Endothelial cell of umbilical vein (primary cell): ENCODE results near the gene LHX4. TPM values are rescaled to one million over a fixed set of nuclear protein-coding genes. Genes with fewer than 3 reads are reported as not detected.

Experiments
- BruUV-seq: library from RNA; stranded (reverse); fragments of 400-500 nt; replicated peaks from 2 replicates; lab custom pipeline; 2021; lab: Mats Ljungman, UMichigan
- CTCF ChIA-PET: fragments of 300-600, 350-600 bp; sonication (Branson Sonifier 250); formaldehyde crosslinking; loops from one replicate; lab custom pipeline; 2021; ENCODE audit warnings: antibody characterized with exemption, inconsistent platforms; lab: Charles Lee
- POLR2A ChIA-PET: fragments of 300-600, 350-600 bp; sonication (Branson Sonifier 250); formaldehyde crosslinking; loops from one replicate; lab custom pipeline; 2021; ENCODE audit warnings: antibody characterized with exemption, inconsistent platforms; lab: Charles Lee
- DNase-seq: peaks from one replicate; pipeline ENCODE4 v3.0.0-alpha.2; 2011; ENCODE audit warnings: low read depth, low spot score
- FAIRE-seq: peaks from 2 replicates; lab custom pipeline; 2011; peaks lifted over from hg19 to GRCh38; lab: Jason Lieb, UNC
- H2AFZ ChIP-seq: 2 replicates; pipeline ENCODE4 v1.6.0; 2012; ENCODE audit warnings: low read depth, low read length, control low read depth, inconsistent platforms
- H3K27ac ChIP-seq: 2 replicates; pipeline ENCODE4 v1.5.1; 2011; ENCODE audit warnings: low read depth, mild to moderate bottlenecking, control low read depth, low read length, moderate library complexity; ENCODE audit not compliant: insufficient read depth
- H3K27me3 ChIP-seq, 2 experiments: 2 replicates each; pipeline versions ENCODE4 v1.6.0 to v1.6.1; 2011; ENCODE audit warnings: low read length in 2 of 2, mixed read lengths in 1 of 2; ENCODE audit not compliant: control insufficient read depth in 2 of 2, insufficient read depth in 2 of 2
- H3K36me3 ChIP-seq, 2 experiments: 2 replicates in 1 of 2; 3 replicates in 1 of 2; pipeline ENCODE4 v1.5.1; 2011; ENCODE audit warnings: low read length in 2 of 2, mild to moderate bottlenecking in 1 of 2, moderate library complexity in 1 of 2; ENCODE audit not compliant: control insufficient read depth in 2 of 2, insufficient read depth in 2 of 2; ENCODE audit errors: extremely low read depth in 1 of 2
- H3K4me1 ChIP-seq: 3 replicates; pipeline ENCODE4 v1.5.1; 2011; ENCODE audit warnings: mild to moderate bottlenecking, low read length; ENCODE audit not compliant: control insufficient read depth, insufficient read depth; ENCODE audit errors: extremely low read depth
- H3K4me2 ChIP-seq: 2 replicates; pipeline ENCODE4 v1.6.1; 2011; ENCODE audit warnings: low read length, control low read depth, mixed read lengths; ENCODE audit not compliant: insufficient read depth
- H3K4me3 ChIP-seq, 3 experiments: fragments of 200-600 bp in 1 of 3; sonication (generic), shearing (Covaris generic) in 1 of 3; replicated peaks in 1 of 3; 2 replicates each; pipeline ENCODE4 v1.5.1; 2011 to 2016; ENCODE audit warnings: control low read depth in 3 of 3, low read length in 3 of 3, mild to moderate bottlenecking in 2 of 3, inconsistent platforms in 1 of 3, low read depth in 1 of 3, moderate library complexity in 1 of 3; ENCODE audit not compliant: insufficient read depth in 1 of 3
- H3K79me2 ChIP-seq: 2 replicates; pipeline ENCODE4 v1.6.0; 2012; ENCODE audit warnings: low read length, inconsistent platforms; ENCODE audit not compliant: control insufficient read depth, insufficient read depth
- H3K9ac ChIP-seq: replicated peaks from 2 replicates; pipeline ENCODE3; 2011; ENCODE audit warnings: low read length, control low read depth; ENCODE audit not compliant: insufficient read depth; ENCODE audit errors: extremely low read depth
- H3K9me1 ChIP-seq: replicated peaks from 3 replicates; pipeline ENCODE4 v1.6.0; 2011; ENCODE audit warnings: mild to moderate bottlenecking, low read length; ENCODE audit not compliant: control insufficient read depth, insufficient read depth; ENCODE audit errors: extremely low read depth
- H3K9me3 ChIP-seq: replicated peaks from 2 replicates; pipeline ENCODE4 v1.5.1; 2012; ENCODE audit warnings: low read length, inconsistent platforms; ENCODE audit not compliant: control insufficient read depth, insufficient read depth
- H4K20me1 ChIP-seq: replicated peaks from 2 replicates; pipeline ENCODE3; 2011; ENCODE audit warnings: mild to moderate bottlenecking, low read length; ENCODE audit not compliant: control insufficient read depth, insufficient read depth; ENCODE audit errors: extremely low read depth
- EZH2 ChIP-seq: IDR thresholded peaks from 2 replicates; pipeline ENCODE4 v1.6.1; 2012; ENCODE audit warnings: borderline replicate concordance, low read depth, mild to moderate bottlenecking, moderate library complexity, low read length, inconsistent platforms; ENCODE audit not compliant: severe bottlenecking
- FOS ChIP-seq: IDR thresholded peaks from 2 replicates; pipeline ENCODE4 v1.6.1; 2011; ENCODE audit warnings: mild to moderate bottlenecking, low read length, moderate library complexity, borderline replicate concordance; ENCODE audit not compliant: insufficient read depth
- GATA2 ChIP-seq: IDR thresholded peaks from 2 replicates; pipeline ENCODE4 v1.7.0; 2011; ENCODE audit warnings: low read depth, mild to moderate bottlenecking, moderate library complexity, mixed read lengths, low read length; ENCODE audit not compliant: insufficient read length, insufficient read depth
- JUN ChIP-seq: IDR thresholded peaks from 2 replicates; pipeline ENCODE4 v1.6.1; 2011; ENCODE audit warnings: borderline replicate concordance, low read depth; ENCODE audit not compliant: insufficient read length, insufficient read depth
- MYC ChIP-seq: IDR thresholded peaks from one replicate; pipeline ENCODE4 v1.6.1; 2011; ENCODE audit warnings: mild to moderate bottlenecking, low read depth, low read length
- POLR2A ChIP-seq: IDR thresholded peaks from 2 replicates; pipeline ENCODE4 v1.6.1; 2012; ENCODE audit warnings: low read depth, mild to moderate bottlenecking, control low read depth, low read length
- POLR2AphosphoS5 ChIP-seq: IDR thresholded peaks from 2 replicates; pipeline ENCODE4 v1.6.1; 2012; ENCODE audit warnings: low read depth, mild to moderate bottlenecking, control low read depth, low read length, moderate library complexity; ENCODE audit not compliant: insufficient read depth
- dilution Hi-C: fragments of 300-500 bp; cut with MboI; formaldehyde crosslinking; loops from one replicate; pipeline ENCODE4 v1.15.0; 2019; ENCODE audit warnings: low sequenced_read_pairs; ENCODE audit not compliant: extremely low pct_ligation_motif_present
- intact Hi-C: fragments of 100-400 bp; cut with micrococcal nuclease; formaldehyde crosslinking; loops from one replicate; pipeline ENCODE4 v1.10.0; 2022
- polyA plus RNA-seq, 4 experiments: library from polyadenylated mRNA; depleted of rRNA in 3 of 4; stranded (reverse) in 3 of 4; unstranded in 1 of 4; fragments of >200 nt; gene quantifications; 2 replicates each; pipeline versions ENCODE4 v1.2.1 to v1.2.3, GENCODE V29; 2011 to 2012; ENCODE audit warnings: missing spikeins in 1 of 4
- total RNA-seq: library from RNA; stranded (reverse); gene quantifications from 2 replicates; pipeline ENCODE4 v1.2.3, GENCODE V29; 2021
- TF ChIP-seq, protein P1 (sequence below), 2 donors: IDR thresholded peaks; 1 replicate in 1 of 2; 2 replicates in 1 of 2; pipeline ENCODE4 v1.5.1; 2011; ENCODE audit warnings: low read length in 2 of 2, mild to moderate bottlenecking in 2 of 2, moderate library complexity in 2 of 2, control low read depth in 1 of 2, inconsistent platforms in 1 of 2, low read depth in 1 of 2; ENCODE audit not compliant: insufficient read depth in 1 of 2; ENCODE audit errors: extremely low read depth in 1 of 2
- TF ChIP-seq, protein P2 (sequence below): IDR thresholded peaks from 2 replicates; pipeline ENCODE4 v1.6.1; 2011; ENCODE audit not compliant: insufficient read depth, insufficient read length

LHX4 gene
- total and polyA plus RNA-seq, 2 donors (not counting 3 experiments of a cell fraction or from before 2014, with no cell fraction given) = not detected

DNA sequence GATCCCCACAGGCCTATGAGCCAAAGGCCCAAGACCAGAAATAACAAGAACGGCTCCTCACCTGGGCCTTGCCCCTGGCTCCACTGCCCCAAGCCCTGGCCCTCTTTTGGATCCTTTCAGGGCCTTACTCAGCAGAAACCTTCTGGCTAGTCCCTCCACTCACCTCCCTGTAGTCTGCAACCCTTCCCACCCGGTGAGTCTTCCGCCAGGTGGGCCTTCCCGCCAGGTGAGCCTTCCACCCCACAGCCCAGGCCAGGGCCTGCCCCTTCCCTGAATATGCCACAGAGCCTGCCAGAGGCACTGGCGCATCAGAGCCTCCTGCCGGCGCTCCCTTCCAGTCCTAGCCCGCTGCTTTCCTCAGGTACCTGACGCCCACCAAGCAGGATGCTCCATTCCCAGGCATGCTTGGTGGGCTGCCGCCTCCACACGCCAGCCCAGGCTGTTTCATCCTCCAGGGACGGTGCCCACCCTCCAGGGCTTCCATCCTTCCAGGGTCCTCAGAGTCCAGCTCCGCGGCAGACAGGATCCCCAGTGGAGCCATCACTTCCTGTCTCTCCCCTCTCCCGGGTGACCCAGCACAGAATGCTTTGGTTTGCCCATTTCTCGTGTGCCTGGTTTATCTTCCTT is 20.9 kb downstream of the LHX4 start:
- no peaks in the 10 kb centered on the region for H3K4me1 ChIP-seq
- no peaks in the 10 kb centered on the region for H3K79me2 ChIP-seq
- no peak overlapping the region for H2AFZ ChIP-seq
- no peak overlapping the region for H3K27ac ChIP-seq
- no peaks in the 10 kb centered on the region for H3K9me3 ChIP-seq
- no peaks in the 10 kb centered on the region for H3K9me1 ChIP-seq
- TF ChIP-seq, protein P1, sequence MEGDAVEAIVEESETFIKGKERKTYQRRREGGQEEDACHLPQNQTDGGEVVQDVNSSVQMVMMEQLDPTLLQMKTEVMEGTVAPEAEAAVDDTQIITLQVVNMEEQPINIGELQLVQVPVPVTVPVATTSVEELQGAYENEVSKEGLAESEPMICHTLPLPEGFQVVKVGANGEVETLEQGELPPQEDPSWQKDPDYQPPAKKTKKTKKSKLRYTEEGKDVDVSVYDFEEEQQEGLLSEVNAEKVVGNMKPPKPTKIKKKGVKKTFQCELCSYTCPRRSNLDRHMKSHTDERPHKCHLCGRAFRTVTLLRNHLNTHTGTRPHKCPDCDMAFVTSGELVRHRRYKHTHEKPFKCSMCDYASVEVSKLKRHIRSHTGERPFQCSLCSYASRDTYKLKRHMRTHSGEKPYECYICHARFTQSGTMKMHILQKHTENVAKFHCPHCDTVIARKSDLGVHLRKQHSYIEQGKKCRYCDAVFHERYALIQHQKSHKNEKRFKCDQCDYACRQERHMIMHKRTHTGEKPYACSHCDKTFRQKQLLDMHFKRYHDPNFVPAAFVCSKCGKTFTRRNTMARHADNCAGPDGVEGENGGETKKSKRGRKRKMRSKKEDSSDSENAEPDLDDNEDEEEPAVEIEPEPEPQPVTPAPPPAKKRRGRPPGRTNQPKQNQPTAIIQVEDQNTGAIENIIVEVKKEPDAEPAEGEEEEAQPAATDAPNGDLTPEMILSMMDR (IDR thresholded peaks at IDR 0.05; ENCODE audit: extremely low read depth in 1 of 2, insufficient read depth in 1 of 2, low read depth in 1 of 2, low read length in 2 of 2) = no peak
- TF ChIP-seq POLR2AphosphoS5 (no peak), GATA2 (no peak), JUN (no peak), EZH2 (no peak), POLR2A (no peak), FOS (no peak), MYC (no peak)
- TF ChIP-seq, protein P2, sequence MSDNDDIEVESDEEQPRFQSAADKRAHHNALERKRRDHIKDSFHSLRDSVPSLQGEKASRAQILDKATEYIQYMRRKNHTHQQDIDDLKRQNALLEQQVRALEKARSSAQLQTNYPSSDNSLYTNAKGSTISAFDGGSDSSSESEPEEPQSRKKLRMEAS = no peak
- ChIA-PET CTCF (interaction anchor here (1.2 to 6.1 kb wide), 5 partner anchors 9 to 176 kb away, joined by 3 to 121 read pairs (median 15); no protein-coding TSS in a partner anchor), POLR2A (no interaction called here)
- no peaks in the 10 kb centered on the region for H3K36me3 ChIP-seq
- H3K27me3 ChIP-seq = peaks cover 0 to 2% of the 10 kb centered on the region in 2 experiments
- dilution Hi-C loops = no loop called here
- no peak overlapping the region for H3K4me2 ChIP-seq
- intact Hi-C loops = no loop called here
- FAIRE-seq = no peak
- H3K9ac ChIP-seq = no peak overlapping the region
- H4K20me1 ChIP-seq = no peaks in the 10 kb centered on the region
- no TSS peak for BruUV-seq
- no peak for DNase-seq
- no peak overlapping the region for H3K4me3 ChIP-seq
